Transverse colon (tissue), 4 donors: ENCODE data around the gene PSORS1C1.

Experiments
- CTCF ChIP-seq, 5 experiments: fragments of 200-600 bp in 3 of 5; fragments of 450-650 bp in 2 of 5; sonication (generic) in 3 of 5; IDR thresholded peaks; 1 replicate in 2 of 5; 2 replicates in 3 of 5; pipeline ENCODE4 v1.5.1; 2016 to 2017; ENCODE audit warnings: antibody characterized with exemption in 5 of 5, inconsistent platforms in 3 of 5, mild to moderate bottlenecking in 2 of 5, moderate library complexity in 1 of 5
- EP300 ChIP-seq: sonication (generic); formaldehyde crosslinking; IDR thresholded peaks from one replicate; pipeline ENCODE4 v1.6.1; 2017; ENCODE audit warnings: antibody characterized with exemption, low read depth
- POLR2AphosphoS5 ChIP-seq, 3 donors: sonication (generic); formaldehyde crosslinking; IDR thresholded peaks; one replicate each; pipeline ENCODE4 v1.6.1; 2016; ENCODE audit warnings: antibody characterized with exemption in 3 of 3

GRCh38 chr6:31065556-31065955 is 49.0 kb upstream of the PSORS1C1 start:
- TF ChIP-seq CTCF (IDR thresholded peaks at IDR 0.05) (no peak), POLR2AphosphoS5 (IDR thresholded peaks at IDR 0.05) (no peak), EP300 (no peak)
